ENCODE measurements around the gene EZH2.

GRCh38 chr7:148856578-148856881 is 27.6 kb downstream of the EZH2 start:
- TF ChIP-seq, protein P1, sequence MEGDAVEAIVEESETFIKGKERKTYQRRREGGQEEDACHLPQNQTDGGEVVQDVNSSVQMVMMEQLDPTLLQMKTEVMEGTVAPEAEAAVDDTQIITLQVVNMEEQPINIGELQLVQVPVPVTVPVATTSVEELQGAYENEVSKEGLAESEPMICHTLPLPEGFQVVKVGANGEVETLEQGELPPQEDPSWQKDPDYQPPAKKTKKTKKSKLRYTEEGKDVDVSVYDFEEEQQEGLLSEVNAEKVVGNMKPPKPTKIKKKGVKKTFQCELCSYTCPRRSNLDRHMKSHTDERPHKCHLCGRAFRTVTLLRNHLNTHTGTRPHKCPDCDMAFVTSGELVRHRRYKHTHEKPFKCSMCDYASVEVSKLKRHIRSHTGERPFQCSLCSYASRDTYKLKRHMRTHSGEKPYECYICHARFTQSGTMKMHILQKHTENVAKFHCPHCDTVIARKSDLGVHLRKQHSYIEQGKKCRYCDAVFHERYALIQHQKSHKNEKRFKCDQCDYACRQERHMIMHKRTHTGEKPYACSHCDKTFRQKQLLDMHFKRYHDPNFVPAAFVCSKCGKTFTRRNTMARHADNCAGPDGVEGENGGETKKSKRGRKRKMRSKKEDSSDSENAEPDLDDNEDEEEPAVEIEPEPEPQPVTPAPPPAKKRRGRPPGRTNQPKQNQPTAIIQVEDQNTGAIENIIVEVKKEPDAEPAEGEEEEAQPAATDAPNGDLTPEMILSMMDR (IDR thresholded peaks at IDR 0.05; ENCODE audit: extremely low read depth in 1 of 2, insufficient read depth in 1 of 2, low read depth in 1 of 2, low read length in 2 of 2), result no peak
- TF ChIP-seq MYC (IDR thresholded peaks at IDR 0.05; ENCODE audit: low read depth, low read length) (no peak), MAX (IDR thresholded peaks at IDR 0.05; ENCODE audit: insufficient read depth, insufficient read length) (no peak), POLR2AphosphoS5 (IDR thresholded peaks at IDR 0.05; ENCODE audit: insufficient read depth, low read depth, low read length) (no peak), JUN (IDR thresholded peaks at IDR 0.05; ENCODE audit: borderline replicate concordance, insufficient read depth, insufficient read length, low read depth) (no peak), FOS (IDR thresholded peaks at IDR 0.05; ENCODE audit: borderline replicate concordance, insufficient read depth, low read length) (peak; percentile 7), POLR2A (IDR thresholded peaks at IDR 0.05; ENCODE audit: low read depth, low read length) (no peak)
